GM18858 (cell line): ENCODE data around the gene HTR5A.

Experiments
- ATAC-seq: cut with Tn5 transposase; IDR thresholded peaks from one replicate; pipeline ENCODE4 v1.9.1; 2021; ENCODE audit not compliant: unreplicated experiment

Gene HTR5A

DNA sequence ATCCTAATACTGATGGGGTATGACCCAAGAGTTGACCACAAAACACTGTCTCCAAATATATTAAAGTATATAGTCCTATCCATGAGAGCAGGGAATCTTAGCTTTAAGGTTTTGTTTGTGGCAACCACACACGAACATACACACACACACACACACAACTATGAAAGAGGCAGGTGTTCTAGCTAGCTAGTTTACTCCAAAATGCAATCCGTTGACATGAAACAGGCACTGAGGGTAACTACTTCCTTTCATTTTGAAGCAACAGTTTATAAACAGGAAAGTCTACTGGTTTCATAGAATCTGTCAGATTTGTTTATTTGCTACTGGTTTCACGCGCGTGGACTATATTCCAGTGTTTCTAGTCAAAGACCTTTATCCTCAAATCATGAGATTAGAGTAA is 14.8 kb downstream of the HTR5A start:
- ATAC-seq, result no peak

DNA sequence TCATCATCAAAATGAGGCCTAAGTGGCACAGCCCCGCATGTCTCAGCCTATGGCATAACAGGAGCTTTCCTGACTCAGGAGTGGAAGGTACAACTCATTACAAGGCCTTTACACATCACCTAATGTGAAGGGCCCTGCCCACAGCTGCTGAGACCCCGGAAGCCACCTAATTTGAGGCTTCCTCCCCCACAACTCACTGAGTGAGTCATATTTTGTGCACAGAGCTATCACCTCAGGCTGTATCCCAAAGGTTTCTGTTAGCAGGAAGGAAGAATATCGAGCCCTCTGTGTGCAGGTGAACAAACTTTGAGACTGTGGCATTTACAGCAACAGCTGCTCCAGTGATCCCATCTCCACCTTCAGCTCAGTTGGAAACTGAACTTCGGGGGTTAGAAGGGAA is 20.6 kb downstream of the HTR5A start:
- no peak for ATAC-seq

DNA sequence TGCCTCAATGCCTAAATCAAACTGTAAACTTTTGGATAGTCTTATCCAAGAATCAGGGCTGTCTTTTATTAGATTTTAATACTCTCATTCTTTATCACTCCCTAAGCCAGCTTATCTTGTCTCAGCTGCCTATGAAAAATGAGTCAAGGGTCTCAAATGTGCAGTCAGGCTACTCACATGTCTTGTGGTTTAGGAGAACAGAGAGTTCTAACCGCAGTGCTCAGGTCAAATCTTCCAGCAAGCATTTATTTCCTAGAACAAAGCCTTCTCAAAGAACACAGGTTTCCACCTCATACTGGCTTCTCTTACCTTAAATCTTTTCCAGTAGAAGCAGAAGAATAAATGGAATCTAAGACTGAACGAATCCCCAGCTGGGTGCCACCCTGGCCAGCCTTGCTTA is 23.5 kb downstream of the HTR5A start:
- ATAC-seq, result no peak

DNA sequence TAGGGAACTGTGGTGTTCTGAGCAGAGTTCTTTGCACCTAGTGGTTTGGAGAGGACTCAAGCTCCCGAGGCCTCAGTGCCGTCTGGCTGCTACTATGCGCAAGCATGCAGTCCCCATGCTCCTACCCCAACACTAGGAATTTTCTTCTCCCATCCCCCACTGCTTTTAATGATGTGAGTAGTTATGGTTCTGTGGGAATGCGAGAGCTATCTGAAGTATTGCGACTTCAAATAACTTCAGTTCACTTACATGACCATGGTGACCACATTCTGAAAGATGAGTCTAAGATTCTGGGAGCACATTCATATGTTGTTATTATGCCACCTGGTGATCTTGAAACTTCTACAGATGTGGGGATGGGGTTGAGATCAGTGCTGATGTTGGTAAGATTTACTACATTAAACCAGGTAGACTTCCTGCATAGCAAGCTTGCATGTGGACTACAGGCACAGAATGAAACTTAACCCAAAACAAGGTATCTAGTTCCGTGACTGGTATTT is 24.6 kb downstream of the HTR5A start:
- ATAC-seq, result no peak

DNA sequence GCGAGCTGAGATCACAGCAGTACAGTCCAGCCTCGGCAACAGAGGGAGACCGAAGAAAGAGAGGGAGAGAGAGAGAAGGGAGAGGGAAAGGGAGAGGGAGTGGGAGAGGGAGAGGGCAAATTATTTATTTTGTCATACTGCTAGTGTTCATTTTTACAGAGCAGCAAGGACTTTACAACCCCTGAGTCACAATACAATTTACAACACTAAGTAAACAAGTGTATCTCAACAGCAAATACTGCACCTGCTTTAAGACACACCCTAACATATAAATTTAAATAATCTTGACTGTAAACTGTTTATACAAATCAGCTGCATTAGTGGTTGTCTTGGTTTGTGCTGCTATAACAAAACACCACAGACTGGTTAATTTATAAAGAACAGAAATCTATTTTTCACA is 27.2 kb downstream of the HTR5A start:
- ATAC-seq, result no peak

DNA sequence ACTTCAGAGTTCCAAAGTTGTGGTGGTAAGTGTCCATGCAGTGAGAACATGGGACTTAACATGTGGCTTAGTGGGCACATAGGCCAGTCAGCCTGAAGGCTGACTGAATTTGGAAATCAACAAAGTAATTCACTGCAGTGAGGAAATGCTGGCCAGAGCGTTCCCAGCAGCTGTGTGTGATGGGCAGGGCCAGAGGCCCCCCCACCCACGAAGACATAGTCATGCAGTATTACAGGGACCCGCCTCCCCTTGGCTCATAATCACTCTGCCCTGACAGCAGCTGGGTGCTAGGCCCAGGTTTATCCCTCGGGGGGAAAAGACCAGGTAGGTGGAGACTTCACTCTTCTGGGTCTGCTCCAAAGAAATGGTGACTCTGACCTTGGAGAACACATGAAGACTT is 33.7 kb downstream of the HTR5A start:
- no peak for ATAC-seq

DNA sequence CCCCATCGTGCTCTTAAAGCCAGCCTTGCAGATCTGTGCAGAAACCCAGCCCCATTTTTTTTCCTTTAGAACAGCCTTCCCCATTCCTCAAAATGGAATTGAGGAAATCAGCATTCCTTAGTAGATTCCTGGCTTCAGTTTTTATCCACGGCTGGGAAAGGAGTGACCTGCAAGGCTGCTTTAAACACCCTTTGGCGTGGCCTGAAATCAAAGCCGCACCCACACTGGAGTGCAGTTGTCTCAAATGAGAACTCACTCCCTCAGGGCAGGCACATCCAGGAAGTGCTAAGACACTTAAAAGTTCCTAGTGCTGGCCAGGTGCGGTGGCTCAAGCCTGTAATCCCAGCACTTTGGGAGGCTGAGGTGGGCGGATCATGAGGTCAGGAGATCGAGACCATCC is 34.8 kb downstream of the HTR5A start:
- no peak for ATAC-seq

DNA sequence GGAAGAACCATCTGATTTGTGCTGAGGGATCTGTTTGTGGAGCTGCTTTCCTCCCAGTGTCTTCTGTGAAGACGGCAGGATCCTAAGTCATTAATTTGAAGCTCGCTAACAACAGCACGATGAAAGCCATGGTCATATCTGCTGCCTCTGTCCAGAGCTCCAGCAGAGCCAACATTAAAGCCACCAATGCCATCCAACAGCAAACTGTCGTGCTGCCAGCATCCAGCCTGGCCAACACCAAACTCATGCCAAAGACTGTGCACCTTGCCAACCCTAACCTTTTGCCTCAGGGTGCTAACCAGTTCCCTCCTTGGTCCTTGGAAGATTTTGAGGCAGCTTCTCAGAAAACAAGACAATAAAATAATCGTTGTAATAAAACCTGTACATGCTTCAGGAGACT is 36.2 kb downstream of the HTR5A start:
- no peak for ATAC-seq

DNA sequence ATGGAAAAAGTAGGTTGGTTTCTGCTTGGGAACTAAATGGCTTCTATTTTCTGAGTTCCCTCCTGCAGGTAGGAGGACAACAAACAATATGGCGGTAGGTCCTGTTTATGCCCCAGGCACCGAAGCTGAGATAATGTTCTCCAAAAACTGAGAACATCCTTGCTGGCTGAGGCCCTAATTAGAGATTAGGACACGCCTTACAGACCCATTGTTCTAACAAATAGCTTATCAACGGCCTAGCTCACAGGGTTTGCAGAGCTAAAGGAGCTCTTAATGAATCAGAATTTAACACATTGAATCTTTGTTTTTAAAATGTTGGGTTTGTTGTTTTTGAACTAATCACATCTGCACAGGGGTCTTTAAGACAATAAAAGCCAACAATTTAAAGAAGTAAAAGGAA is 37.0 kb downstream of the HTR5A start:
- ATAC-seq, result no peak

DNA sequence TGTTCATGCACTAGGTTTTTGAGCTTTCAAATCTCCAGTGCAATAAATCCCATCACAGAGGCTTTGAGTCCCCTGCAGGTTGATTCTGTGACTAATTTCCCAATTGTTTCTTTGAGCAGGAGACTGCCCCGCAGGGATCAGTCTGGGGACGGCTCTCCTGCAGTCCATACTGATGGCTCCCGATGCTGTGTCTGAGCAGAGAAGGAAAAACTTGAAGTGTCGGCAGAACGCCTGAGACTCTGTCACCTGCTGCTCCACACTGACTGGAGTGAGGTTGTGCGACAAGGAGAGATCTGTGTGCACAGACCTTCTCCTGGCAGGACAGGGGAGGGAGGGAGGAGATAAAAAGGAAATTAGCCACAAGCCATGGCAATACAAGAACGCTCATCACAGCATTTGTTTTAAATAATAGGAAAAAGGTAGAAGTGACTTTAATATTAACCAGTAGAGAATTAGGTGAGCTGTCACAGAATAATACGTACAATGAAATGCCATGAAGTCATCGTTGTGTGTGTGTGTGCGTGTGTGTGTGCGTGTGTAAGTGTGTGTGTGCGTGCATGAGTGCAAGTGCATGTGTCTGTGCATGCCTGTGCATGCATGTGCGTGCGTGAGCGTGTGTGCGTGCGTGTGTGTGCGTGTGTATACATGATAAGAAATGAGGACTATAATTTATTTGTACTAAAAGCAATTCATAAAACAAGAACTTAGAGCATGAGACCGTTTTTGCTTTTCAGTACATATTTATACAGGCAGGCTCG is 38.2 kb downstream of the HTR5A start:
- no peak for ATAC-seq

DNA sequence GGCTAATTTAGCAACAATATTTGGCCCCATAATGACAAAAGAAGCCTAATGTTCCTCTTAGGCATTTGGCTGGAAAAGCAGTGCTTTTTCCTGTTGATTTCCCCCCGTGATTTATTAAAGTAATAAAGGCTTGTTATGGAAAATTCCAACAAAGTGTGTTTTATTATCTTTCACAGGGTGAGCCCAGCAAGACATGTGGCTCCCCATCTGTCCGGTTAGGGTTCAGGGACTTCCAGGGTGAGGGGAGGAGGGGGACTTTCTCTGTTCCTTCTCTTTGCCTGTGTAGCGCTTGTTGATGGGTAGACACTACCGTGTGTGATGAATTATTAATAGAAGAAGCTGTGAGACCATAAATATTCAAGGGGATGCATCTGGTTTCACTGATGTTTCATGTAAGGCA is 39.0 kb downstream of the HTR5A start:
- no peak for ATAC-seq

DNA sequence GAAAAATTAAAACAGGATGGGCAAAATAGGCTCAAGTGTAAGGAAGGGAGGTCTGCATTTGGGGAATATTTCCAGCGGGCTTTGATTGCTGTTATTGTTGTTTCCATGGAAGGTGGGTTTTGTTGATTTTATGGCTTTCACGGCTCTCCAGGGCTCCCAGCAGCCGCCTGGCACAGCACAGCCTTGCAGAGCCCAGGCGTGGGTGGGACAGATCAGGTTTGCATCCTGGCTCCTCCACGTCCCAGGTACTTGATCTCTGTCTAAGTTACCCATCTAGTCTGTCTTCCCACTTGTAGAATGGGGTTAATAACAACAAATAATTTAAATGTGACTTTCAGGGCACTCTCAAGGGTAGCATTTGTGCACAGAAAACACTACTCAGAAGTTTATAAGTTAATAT is 45.2 kb downstream of the HTR5A start:
- no peak for ATAC-seq

DNA sequence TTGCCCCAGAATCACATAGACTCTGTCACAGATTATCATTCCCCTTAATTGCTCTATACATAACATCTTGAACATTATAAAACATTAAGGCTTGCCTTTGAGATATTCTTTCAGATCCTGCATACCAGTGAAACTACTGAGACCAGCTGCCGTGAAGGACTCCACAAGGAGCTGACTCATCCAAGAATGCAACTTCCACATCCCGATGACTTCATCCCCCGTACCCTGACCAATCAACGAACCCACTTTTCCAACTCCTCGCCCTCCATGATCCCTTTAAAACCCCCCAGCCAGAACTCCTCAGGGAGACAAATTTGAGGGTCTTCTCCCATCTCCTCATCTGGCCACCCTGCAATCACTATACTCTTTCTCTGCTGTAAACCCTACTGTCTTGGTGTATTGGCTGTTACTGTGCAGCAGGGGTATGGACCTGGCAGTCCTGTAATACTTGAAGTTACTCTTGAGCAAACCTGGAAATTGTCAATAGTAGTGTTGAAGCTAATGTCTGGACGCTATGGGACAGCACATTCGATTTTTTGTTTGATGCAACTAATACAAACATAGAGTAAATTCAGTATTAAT is 49.8 kb downstream of the HTR5A start:
- ATAC-seq, result no peak

DNA sequence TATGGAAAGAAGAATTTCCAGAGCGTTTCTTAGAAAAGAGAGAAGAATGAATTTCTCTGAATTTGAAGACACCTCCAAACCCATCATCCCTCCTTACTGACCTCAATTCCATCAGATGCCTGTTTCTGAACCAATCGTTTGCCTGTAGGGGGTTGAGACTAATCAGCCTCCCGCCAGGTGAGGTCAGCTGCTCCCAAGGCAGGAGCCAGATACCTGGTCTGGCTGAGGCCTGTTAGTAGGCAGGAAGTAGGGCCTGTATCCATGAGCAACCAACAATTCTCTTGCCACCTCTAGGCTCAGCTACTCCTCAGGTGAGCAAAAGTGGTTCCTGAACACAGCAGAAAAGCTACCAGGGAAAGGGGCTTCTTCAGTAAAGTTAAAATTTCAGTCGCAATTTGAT is 50.3 kb downstream of the HTR5A start:
- no peak for ATAC-seq

DNA sequence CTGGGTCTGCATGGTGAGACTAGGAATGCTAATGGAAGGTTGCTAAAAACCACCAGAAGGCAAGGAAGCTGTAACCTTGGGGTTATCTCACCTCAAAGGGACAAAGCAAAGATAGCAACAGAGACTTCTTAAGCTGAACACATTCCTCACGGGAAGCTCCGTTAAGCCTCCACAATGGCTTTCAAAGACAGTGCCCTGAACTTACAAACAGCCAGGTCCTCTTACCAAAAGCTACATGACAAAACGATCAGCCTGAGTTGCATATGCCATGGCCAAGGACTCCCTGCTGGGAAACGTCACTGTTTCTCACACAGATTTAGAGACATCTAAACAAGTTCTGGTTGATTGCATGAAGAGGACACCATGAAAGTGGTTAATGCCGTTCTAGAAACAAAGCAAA is 52.7 kb downstream of the HTR5A start:
- no peak for ATAC-seq

DNA sequence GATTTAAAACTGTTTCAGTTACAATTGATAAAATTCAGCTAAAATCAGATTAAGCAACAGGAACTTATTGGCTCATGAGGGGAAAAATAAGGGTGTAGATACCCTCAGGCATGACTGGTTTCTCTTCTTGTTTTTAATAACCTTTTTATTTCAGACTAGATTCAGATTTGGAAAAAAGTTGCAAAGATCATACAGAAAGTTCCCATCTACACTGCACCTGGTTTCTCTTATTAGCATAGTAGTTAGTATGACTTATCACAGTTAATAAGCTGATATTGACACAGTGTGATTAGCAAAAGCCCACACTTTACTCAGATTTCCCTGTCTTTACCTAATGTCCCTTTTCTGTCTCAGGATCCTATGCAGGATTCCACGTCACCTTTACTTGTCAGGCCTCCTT is 53.3 kb downstream of the HTR5A start:
- no peak for ATAC-seq

DNA sequence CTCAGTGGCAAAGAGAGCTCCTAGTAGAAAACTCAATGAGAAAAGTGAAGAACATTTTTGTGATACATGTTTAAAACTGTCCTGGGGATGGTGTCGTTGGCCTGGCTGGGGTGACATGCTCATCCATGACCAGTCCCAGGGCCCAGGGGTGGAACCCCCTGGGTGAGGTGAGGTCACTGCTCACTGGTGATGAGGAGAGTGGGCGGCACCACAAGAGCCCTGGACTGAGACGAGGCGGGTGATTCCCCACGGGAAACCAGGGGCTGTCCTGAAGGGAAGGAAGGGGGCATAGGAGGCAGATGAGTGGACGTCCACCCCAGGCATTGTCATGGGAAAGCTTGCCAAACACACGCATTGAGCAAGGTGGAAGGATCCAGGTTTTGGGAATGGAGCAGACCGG is 54.6 kb downstream of the HTR5A start:
- no peak for ATAC-seq

DNA sequence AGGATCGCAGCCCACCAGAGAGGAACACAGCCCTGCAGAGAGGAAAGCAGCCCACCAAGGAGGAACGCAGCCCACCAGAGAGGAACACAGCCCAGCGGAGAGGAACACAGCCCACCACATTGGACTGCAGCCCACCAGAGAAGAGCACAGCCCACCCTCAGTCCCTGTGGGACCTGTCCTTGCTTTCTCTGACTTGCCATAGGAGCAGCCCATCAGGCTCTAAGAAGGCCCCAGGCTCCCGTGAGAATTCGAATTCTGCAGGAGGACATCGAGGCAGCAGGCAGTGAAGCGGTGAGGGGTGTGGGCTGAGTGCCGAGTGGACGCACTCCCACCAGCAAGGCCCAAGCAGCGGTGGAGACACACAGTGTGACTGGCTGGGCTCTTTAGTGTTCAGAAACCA is 59.1 kb downstream of the HTR5A start:
- ATAC-seq, result no peak

DNA sequence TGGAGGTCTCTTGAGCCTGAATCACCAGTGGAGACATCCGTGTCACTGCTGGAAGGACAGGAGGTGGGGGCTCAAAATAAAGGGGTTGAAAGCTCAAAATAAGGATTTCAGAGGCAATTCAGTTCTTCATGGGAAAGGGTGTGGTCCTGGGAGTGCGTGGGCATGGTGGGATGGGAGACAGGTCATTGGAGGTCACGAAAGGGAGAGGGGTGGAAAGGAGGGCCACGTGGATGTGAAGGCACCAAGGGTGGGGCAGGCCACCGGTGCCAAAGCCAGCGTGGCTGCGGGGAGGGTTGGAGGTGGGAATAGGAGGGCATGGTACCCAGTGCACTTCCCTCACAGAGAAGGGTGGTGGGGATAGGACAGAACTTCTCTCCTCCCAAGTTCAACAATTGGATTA is 59.7 kb downstream of the HTR5A start:
- ATAC-seq, result no peak

DNA sequence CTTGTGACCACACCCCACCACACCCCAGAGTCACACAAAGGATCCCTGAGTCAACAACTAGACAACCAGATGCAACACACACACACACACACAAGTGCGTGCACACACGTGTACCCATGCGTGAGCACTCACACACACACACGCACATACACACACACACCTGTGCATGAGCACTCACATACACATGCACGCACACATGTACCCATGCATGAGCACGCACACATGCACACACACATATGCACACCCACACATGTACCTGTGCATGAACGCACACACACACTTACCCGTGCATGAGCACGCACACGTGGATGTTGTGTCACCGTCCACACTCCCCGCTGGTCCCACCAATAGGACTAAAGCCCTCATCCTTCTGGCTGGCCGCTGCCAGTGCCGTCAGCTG is 60.4 kb downstream of the HTR5A start:
- ATAC-seq, result no peak

DNA sequence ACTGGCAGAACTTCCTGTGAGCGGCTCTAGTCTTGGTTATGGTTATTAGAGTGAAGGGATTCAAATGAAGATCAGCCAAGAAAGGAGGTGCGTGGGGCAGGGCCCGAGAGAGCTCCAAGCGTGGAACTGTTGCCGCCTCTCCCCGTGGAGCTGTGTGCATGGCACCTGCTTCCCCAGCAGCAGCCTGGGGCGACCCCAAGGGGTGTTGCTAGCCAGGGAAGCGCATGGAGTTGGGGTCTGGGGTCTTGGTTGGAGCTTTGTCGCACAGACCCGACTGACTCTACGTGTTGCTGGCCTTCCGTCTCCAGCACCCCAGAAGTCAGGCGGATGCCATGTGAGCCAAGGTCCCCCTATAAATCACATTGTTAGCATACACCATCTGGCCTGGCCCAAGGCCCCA is 61.0 kb downstream of the HTR5A start:
- no peak for ATAC-seq

DNA sequence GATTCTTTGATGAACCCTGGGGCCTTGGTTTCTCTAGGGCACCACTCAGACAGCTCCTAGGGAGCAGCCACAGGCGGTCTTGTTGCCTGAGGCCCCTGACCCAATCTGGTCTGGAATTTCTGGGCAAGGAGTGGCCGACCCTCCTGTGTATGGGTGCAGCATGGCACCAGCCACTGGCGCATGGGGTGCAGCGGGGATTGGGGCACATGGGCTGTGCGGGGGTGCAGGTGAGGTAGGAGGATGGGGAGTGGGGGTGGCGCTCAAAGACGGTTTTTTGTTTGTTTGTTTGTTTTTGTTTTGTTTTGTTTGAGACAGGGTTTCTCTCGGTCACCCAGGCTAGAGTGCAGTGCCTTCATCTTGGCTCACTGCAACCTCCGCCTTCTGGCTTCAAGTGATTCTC is 62.3 kb downstream of the HTR5A start:
- no peak for ATAC-seq
